BE2C (cell line): ENCODE results near the gene NT5E.
"Not testable (repeated sequence)": the region's sequence is repeated elsewhere in the genome, so short reads cannot be mapped to it uniquely, and the experiment has no call there.

Source experiments
- DNase-seq: peaks from one replicate; pipeline ENCODE4 v3.0.0-alpha.2; 2020
- H3K27me3 ChIP-seq: fragments of 250-450 bp; sonication (Bioruptor Pico); 2 replicates; pipeline ENCODE4 v1.5.1; 2020; ENCODE audit warnings: mild to moderate bottlenecking
- H3K36me3 ChIP-seq: fragments of 250-450 bp; sonication (Bioruptor Pico); 2 replicates; pipeline ENCODE4 v1.5.1; 2020; ENCODE audit warnings: mild to moderate bottlenecking
- H3K4me1 ChIP-seq: fragments of 250-450 bp; sonication (Bioruptor Pico); 2 replicates; pipeline ENCODE4 v1.5.1; 2020
- H3K4me3 ChIP-seq: 2 replicates; pipeline ENCODE4 v1.5.1; 2011; ENCODE audit warnings: low read depth, low read length
- H3K9me3 ChIP-seq: fragments of 250-450 bp; sonication (Bioruptor Pico); 2 replicates; pipeline ENCODE4 v1.5.1; 2020
- CTCF ChIP-seq: IDR thresholded peaks from 2 replicates; pipeline ENCODE4 v1.5.1; 2012; ENCODE audit warnings: mild to moderate bottlenecking, low read depth, low read length

Gene NT5E

GRCh38 chr6:85516168-85516567 is 66.3 kb downstream of the NT5E start:
- no peak for DNase-seq
- Histone ChIP-seq H3K4me3 (no peak overlapping the region), H3K9me3 (no peaks in the 10 kb centered on the region), H3K36me3 (peaks cover 13% of the 10 kb centered on the region), H3K4me1 (no peaks in the 10 kb centered on the region), H3K27me3 (no peaks in the 10 kb centered on the region)
- no peak for TF ChIP-seq CTCF

GRCh38 chr6:85524281-85524680 is 74.4 kb downstream of the NT5E start:
- not testable (repeated sequence) for H3K36me3 ChIP-seq, H3K4me3 ChIP-seq, H3K27me3 ChIP-seq, H3K4me1 ChIP-seq, H3K9me3 ChIP-seq, DNase-seq

GRCh38 chr6:85537055-85537494 is 87.2 kb downstream of the NT5E start:
- no peak for DNase-seq
- Histone ChIP-seq H3K4me3 (no peak overlapping the region), H3K9me3 (no peaks in the 10 kb centered on the region), H3K36me3 (no peaks in the 10 kb centered on the region), H3K27me3 (no peaks in the 10 kb centered on the region), H3K4me1 (no peaks in the 10 kb centered on the region)
- TF ChIP-seq CTCF, result peak; percentile 17; the same call in 1 of the 2 replicates

GRCh38 chr6:85544776-85545175 is 94.9 kb downstream of the NT5E start:
- Histone ChIP-seq H3K9me3 (no peaks in the 10 kb centered on the region), H3K36me3 (no peaks in the 10 kb centered on the region; the same call in 1 of the 2 replicates), H3K4me3 (no peak overlapping the region), H3K4me1 (no peaks in the 10 kb centered on the region), H3K27me3 (no peaks in the 10 kb centered on the region)
- DNase-seq, result no peak
- no peak for TF ChIP-seq CTCF
